Measurements from ENCODE around the gene ARHGEF25.
"Not testable (repeated sequence)": the region's sequence is repeated elsewhere in the genome, so short reads cannot be mapped to it uniquely, and the experiment has no call there.

ARHGEF25 gene

DNA sequence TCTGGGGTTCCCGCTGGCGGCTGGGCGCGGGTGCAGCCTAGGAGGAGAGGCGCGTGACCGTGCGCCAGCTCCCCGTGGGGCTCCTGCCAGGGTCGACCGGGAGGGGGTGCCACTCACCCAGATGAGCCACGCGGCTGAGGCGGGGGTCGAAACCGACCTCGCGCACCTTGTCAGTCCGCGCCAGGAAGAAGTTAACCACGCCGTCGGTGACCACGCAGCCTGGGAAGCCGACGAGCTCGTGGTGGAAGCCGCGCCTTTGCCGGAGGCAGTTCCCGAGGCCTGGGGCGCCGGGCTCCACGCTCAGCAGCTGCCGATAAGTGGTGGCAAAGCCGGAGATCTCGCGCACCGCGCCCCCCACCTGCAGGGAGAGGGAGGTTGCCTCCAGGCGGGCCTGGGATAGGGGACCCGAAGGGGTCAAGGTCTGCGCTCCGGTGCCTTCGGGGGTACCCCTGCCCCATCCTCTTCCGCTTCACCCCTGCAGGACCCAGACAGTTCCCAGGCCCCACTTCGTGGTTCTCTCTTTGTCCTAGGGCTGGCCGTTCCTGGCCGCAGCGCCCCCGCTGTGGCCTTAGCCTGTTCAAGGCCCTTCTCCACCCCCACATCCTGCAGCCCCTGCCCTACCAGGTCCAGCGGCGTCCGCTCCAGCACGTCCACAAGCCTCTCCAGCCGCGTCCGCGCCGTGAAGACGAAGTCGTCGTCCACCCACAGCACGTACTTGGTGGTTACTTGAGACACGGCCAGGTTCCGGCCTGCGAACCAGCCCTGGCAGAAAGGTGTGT is 16.5 kb downstream of the ARHGEF25 start:
- H3K27me3 ChIP-seq (ENCODE audit: control insufficient read depth, insufficient read depth, low read length, poor library complexity, severe bottlenecking) = peaks cover 98% of the 10 kb centered on the region
- no peak overlapping the region for H3K27ac ChIP-seq (ENCODE audit: insufficient read depth, low read depth, low read length, poor library complexity, severe bottlenecking)
- no peaks in the 10 kb centered on the region for H3K36me3 ChIP-seq (ENCODE audit: control insufficient read depth, insufficient read depth, low read length)
- no peak overlapping the region for H3K4me3 ChIP-seq (ENCODE audit: insufficient read depth, low read depth, low read length)
- peaks cover 12% of the 10 kb centered on the region for H3K4me1 ChIP-seq (ENCODE audit: control insufficient read depth, insufficient read depth, low read length)
- 53 to 54% methylated on average over 67 of the region's 67 CpGs for WGBS, 2 experiments
- no peaks in the 10 kb centered on the region for H3K9me3 ChIP-seq (ENCODE audit: control insufficient read depth, low read length)

DNA sequence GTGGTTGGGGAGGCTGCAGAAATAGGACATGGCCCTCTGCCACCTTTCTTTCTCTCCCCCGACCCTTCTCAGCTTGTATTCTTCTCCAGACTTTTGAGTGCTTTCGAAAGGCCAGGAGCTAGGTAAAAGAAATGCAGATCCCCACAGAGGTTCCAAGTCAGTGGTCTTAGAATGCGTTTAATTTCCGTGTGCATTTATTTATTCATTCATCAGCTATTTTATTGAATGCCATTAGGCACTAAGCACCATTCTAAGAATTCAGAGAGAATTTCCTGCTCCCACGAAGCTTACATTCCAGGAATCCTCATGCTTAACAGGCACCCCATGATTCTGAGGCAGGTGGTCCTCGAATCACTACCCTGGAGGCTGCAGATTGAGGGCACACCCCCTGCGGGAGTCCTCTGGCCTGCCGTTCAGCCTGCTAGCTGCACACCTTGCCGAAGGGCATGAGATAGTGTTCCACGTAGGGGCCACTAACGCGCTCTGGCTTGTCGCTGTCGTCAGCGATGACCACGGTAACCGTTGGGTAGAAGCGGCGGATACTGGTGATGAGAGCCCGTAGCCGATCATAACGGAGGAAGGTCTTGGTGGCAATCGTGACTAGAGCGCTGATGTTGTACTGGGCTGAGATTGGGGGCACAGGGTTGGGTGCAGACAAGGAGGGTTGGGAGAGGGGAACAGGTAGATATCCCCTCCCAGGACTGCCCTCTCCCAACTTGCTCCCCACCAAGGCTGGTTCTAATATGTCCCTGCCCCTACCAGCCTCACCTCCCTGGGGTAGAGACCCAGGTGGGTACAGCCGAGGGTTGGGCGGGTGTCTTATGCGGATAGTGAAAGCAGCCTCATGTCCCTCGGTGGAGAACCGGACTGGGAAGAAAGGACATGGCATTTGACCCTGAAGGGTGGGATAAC is 17.3 kb downstream of the ARHGEF25 start:
- no peak overlapping the region for H3K4me3 ChIP-seq (ENCODE audit: insufficient read depth, low read depth, low read length)
- H3K27me3 ChIP-seq (ENCODE audit: control insufficient read depth, insufficient read depth, low read length, poor library complexity, severe bottlenecking) = peaks cover 100% of the 10 kb centered on the region
- peaks cover 12% of the 10 kb centered on the region for H3K4me1 ChIP-seq (ENCODE audit: control insufficient read depth, insufficient read depth, low read length)
- H3K9me3 ChIP-seq (ENCODE audit: control insufficient read depth, low read length) = no peaks in the 10 kb centered on the region
- 88 to 89% methylated on average over 29 of the region's 29 CpGs for WGBS, 2 experiments
- no peak overlapping the region for H3K27ac ChIP-seq (ENCODE audit: insufficient read depth, low read depth, low read length, poor library complexity, severe bottlenecking)
- no peaks in the 10 kb centered on the region for H3K36me3 ChIP-seq (ENCODE audit: control insufficient read depth, insufficient read depth, low read length)

DNA sequence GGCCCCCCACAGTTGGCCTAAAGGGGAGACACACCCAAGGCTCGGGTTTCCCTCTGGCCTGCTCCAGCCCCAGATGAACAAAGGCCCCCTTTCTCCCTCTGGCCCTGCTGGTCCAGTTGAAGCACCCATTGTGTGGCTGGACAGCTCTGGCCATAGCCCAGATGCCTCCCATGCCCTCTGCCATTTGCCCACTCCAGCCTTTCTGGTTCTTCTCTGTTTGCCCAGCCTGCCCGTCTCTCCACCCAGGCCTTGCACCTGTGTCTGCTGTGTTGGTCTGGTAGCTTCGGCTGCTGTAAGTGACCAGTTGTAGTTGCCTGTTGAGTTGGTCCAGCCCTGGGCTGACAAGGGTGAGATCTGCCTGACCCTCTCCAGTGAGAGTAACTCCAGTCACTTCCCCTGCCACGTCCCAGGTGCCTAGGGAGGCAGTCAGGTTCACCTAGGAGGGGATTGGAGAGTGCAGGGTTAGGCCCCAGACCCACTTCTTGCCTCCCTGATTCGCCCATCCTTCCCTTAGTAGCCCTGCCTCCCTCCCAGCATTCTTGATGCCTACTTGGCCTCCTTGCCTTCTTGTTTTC is 18.7 kb downstream of the ARHGEF25 start:
- Histone ChIP-seq H3K27me3 (ENCODE audit: control insufficient read depth, insufficient read depth, low read length, poor library complexity, severe bottlenecking) (peaks cover 93% of the 10 kb centered on the region), H3K36me3 (ENCODE audit: control insufficient read depth, insufficient read depth, low read length) (no peaks in the 10 kb centered on the region), H3K4me1 (ENCODE audit: control insufficient read depth, insufficient read depth, low read length) (peaks cover 12% of the 10 kb centered on the region), H3K4me3 (ENCODE audit: insufficient read depth, low read depth, low read length) (no peak overlapping the region), H3K27ac (ENCODE audit: insufficient read depth, low read depth, low read length, poor library complexity, severe bottlenecking) (no peak overlapping the region), H3K9me3 (ENCODE audit: control insufficient read depth, low read length) (no peaks in the 10 kb centered on the region)
- 79 to 83% methylated on average over 5 of the region's 5 CpGs for WGBS, 2 experiments

DNA sequence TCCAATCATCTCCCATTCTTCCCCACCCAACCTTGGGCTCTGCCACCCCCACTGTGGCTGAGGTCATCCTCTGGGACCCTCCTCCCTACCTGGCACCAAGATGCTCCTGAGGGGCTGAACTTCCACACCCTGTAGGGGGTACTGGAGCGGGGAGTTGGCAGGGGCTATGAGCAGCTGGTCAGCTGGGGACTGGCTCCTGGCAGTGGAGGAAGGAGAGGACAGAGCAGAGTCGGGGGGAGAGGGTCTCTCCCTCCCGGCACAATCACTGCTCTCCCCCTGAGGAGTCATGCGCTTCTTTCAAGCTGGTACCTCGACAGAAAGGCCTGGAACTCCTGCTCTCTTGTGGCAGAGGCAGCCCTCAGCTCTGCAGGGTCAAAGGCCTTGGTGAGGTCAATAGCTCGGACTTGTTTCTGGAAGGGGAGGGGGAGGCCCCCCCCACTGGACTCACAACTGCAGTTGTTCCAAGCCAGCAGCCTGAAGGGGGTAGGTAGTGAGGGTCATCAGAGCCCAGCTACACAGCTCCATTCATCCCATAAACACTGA is 19.7 kb downstream of the ARHGEF25 start:
- Histone ChIP-seq H3K4me1 (ENCODE audit: control insufficient read depth, insufficient read depth, low read length) (peaks cover 12% of the 10 kb centered on the region), H3K4me3 (ENCODE audit: insufficient read depth, low read depth, low read length) (no peak overlapping the region), H3K27ac (ENCODE audit: insufficient read depth, low read depth, low read length, poor library complexity, severe bottlenecking) (no peak overlapping the region), H3K36me3 (ENCODE audit: control insufficient read depth, insufficient read depth, low read length) (no peaks in the 10 kb centered on the region), H3K27me3 (ENCODE audit: control insufficient read depth, insufficient read depth, low read length, poor library complexity, severe bottlenecking) (peaks cover 89% of the 10 kb centered on the region), H3K9me3 (ENCODE audit: control insufficient read depth, low read length) (no peaks in the 10 kb centered on the region)
- 53 to 57% methylated on average over 6 of the region's 6 CpGs for WGBS, 2 experiments

DNA sequence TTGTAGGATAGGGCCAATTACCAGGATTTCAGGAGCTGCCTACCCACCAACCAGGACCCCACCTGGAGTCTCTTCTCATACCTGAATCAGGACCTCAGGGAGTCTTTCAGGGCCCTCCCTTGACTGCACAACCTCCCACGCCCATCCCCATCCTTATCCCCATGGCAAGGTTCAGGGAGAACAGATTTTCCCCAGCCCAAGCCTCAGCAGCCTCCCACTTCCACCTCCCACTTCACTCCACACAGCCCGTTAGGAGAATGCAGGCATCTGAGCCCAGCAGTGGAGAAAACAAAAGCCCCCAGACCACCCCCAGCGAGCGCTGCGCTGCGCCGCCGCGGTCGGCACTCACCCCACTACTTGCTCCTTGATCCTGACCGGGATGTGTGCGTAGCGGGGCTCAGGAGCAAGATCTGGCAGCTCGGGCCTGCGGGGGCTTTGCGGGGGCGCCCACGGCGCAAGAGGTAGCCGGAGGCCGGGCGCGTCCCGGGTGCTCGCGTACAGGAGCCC is 20.4 kb downstream of the ARHGEF25 start:
- 1 to 2% methylated on average over 26 of the region's 26 CpGs for WGBS, 2 experiments
- Histone ChIP-seq H3K27me3 (ENCODE audit: control insufficient read depth, insufficient read depth, low read length, poor library complexity, severe bottlenecking) (peaks cover 83% of the 10 kb centered on the region), H3K4me1 (ENCODE audit: control insufficient read depth, insufficient read depth, low read length) (peaks cover 12% of the 10 kb centered on the region), H3K27ac (ENCODE audit: insufficient read depth, low read depth, low read length, poor library complexity, severe bottlenecking) (no peak overlapping the region), H3K9me3 (ENCODE audit: control insufficient read depth, low read length) (no peaks in the 10 kb centered on the region), H3K4me3 (ENCODE audit: insufficient read depth, low read depth, low read length) (peak overlapping the region; percentile 43), H3K36me3 (ENCODE audit: control insufficient read depth, insufficient read depth, low read length) (no peaks in the 10 kb centered on the region)

DNA sequence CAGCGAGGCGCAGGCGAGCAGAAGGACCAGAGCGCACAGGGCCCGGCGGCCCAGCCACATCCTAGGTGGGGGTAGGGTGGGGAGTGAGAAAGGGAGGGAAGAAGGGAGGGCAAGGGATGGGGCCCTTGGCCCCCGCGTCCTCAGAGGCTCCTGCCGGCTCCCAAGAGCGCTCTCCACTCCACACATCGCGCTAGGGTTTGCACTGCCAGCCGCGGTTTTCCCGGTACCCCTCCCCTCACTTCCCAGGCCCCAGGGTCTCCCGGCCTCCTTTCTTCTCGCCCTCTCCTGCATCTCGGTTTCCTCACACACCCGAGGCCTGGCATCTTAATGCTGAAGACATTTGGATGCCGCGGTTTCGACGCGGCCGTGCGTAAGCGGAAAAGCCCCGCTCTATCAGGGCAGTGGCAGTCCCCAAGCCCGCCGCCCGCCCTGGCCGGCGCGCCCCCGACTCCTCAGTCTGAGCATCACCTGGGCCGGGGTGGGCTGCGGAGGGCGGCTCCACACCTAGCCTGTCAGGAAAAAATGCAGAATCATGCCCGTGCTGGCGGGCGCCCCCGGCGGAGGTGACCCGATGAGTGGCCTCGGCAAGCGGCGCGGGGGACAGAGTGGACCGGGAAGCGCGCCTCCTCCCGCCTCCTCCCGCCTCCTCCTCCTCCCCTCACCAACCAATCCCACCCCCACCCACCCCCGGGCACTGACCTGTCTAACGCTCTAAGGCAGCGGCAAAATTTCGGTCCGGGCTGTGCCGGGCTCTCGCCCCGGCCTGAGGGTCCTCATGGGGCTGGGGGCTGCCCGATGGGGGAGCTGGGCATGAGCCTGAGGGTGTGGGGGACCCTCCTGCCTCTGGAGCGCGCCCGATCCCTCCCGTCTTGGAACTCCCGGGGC is 21.1 kb downstream of the ARHGEF25 start:
- Histone ChIP-seq H3K27me3 (ENCODE audit: control insufficient read depth, insufficient read depth, low read length, poor library complexity, severe bottlenecking) (peaks cover 76% of the 10 kb centered on the region), H3K9me3 (ENCODE audit: control insufficient read depth, low read length) (no peaks in the 10 kb centered on the region), H3K4me1 (ENCODE audit: control insufficient read depth, insufficient read depth, low read length) (peaks cover 12% of the 10 kb centered on the region), H3K27ac (ENCODE audit: insufficient read depth, low read depth, low read length, poor library complexity, severe bottlenecking) (no peak overlapping the region), H3K4me3 (ENCODE audit: insufficient read depth, low read depth, low read length) (peak overlapping the region; percentile 43), H3K36me3 (ENCODE audit: control insufficient read depth, insufficient read depth, low read length) (no peaks in the 10 kb centered on the region)
- WGBS, 2 experiments = 0% methylated on average over 66 to 67 of the region's 67 CpGs

DNA sequence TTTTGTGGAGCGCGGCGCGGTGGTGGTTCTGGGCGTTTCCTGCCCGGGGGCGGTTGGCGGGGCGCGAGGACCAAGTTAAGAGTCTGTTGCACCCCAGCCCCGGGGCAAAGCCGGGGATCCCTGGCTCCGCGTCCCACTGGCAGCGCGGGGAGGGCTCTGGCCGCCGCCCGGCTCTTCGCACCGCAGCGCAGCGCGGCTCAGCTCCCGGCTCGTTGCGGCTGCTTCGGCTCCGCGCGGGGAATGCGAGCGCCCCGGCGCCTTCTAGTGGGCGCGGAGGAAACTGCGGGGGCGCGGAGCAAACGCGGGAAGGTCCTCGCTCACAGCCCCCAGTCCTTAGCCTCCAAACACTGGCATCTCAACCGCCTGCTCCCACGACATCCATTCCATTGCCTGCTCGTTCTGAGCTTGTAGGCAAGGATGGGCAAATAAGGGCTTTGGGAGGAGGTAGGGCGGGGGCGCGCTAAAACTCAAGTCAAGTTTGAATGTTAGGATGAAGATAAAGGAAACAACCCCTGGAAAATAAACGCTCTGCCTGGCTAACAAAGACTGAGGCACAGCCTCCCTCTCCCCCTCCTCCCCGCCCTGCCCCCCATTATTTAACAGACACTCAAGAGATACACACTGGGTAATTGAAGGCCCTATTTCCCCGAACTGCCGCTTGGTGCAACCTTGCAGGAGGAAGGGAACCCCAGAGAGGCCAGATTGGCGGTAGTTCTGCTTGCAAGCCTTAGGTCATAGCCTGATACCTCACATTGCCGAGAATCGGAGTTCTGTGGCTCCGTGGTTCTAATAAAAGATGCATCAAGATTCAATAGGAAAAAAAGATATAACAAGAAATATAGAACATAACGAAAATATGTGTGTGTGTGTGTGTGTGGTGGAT is 22.0 kb downstream of the ARHGEF25 start, which contains the start of gene B4GALNT1:
Gene B4GALNT1, minus strand, starts transcription at position 244 of the 883 bp plus-strand sequence. CDS start 1,069 bp downstream, outside the sequence.
- Histone ChIP-seq H3K27ac (ENCODE audit: insufficient read depth, low read depth, low read length, poor library complexity, severe bottlenecking) (no peak within 1 kb of the TSS), H3K4me3 (ENCODE audit: insufficient read depth, low read depth, low read length) (peak within 1 kb of the TSS; percentile 43), H3K27me3 (ENCODE audit: control insufficient read depth, insufficient read depth, low read length, poor library complexity, severe bottlenecking) (peaks cover 67% of the 10 kb centered on the region), H3K36me3 (ENCODE audit: control insufficient read depth, insufficient read depth, low read length) (no peaks in the 10 kb centered on the region), H3K9me3 (ENCODE audit: control insufficient read depth, low read length) (no peaks in the 10 kb centered on the region), H3K4me1 (ENCODE audit: control insufficient read depth, insufficient read depth, low read length) (peaks cover 12% of the 10 kb centered on the region)
- 3 to 5% methylated on average over 57 of the region's 58 CpGs for WGBS, 2 experiments

DNA sequence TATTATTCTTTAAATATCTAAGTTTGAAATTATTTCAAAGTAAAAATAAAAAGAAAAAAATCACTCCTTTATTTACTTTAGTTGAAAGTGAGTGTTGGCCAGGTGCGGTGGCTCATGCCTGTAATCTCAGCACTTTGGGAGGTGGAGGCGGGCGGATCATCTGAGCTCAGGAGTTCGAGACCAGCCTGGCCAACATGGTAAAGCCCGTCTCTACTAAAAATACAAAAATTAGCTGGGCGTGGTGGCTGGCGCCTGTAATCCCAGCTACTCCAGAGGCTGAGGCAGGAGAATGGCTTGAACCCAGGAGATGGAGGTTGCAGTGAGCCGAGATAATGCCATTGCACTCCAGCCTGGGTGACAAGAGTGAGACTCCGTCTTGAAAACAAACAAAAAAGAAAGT is 25.5 kb downstream of the ARHGEF25 start:
- not testable (repeated sequence) for H3K9me3 ChIP-seq (ENCODE audit: control insufficient read depth, low read length); H3K27ac ChIP-seq (ENCODE audit: insufficient read depth, low read depth, low read length, poor library complexity, severe bottlenecking); H3K4me3 ChIP-seq (ENCODE audit: insufficient read depth, low read depth, low read length); H3K36me3 ChIP-seq (ENCODE audit: control insufficient read depth, insufficient read depth, low read length); H3K4me1 ChIP-seq (ENCODE audit: control insufficient read depth, insufficient read depth, low read length)
- WGBS, 2 experiments = 90 to 93% methylated on average over 9 of the region's 9 CpGs
- H3K27me3 ChIP-seq (ENCODE audit: control insufficient read depth, insufficient read depth, low read length, poor library complexity, severe bottlenecking) = peaks cover 32% of the 10 kb centered on the region
